ENCODE data around the gene IRS2.
A peak's percentile ranks its signal among the peaks of the same experiment; 100 is the strongest.

IRS2 gene

GRCh38 chr13:109728791-109729731 is 57.3 kb downstream of the IRS2 start:
- no peak for DNase-seq (ENCODE audit: low read depth)

GRCh38 chr13:109728061-109728460 is 58.3 kb downstream of the IRS2 start:
- DNase-seq (ENCODE audit: low read depth): no peak

GRCh38 chr13:109727251-109727650 is 59.1 kb downstream of the IRS2 start:
- no peak for DNase-seq (ENCODE audit: low read depth)

- DNase-seq (ENCODE audit: low read depth): no peak
Observed at GRCh38 chr13:109725995-109726637, 60.3 kb downstream of the IRS2 start.

GRCh38 chr13:109725297-109725696 is 61.1 kb downstream of the IRS2 start:
- DNase-seq (ENCODE audit: low read depth): no peak

GRCh38 chr13:109724603-109725002 is 61.8 kb downstream of the IRS2 start:
- DNase-seq (ENCODE audit: low read depth): no peak

GRCh38 chr13:109723046-109723445 is 63.3 kb downstream of the IRS2 start:
- DNase-seq (ENCODE audit: low read depth): no peak

GRCh38 chr13:109722068-109722467 is 64.3 kb downstream of the IRS2 start:
- no peak for DNase-seq (ENCODE audit: low read depth)

GRCh38 chr13:109720758-109721184 is 65.6 kb downstream of the IRS2 start:
- no peak for DNase-seq (ENCODE audit: low read depth)

- no peak for DNase-seq (ENCODE audit: low read depth)
Observed at GRCh38 chr13:109719962-109720646, 66.3 kb downstream of the IRS2 start.

- no peak for DNase-seq (ENCODE audit: low read depth)
Observed at GRCh38 chr13:109718726-109719125, 67.7 kb downstream of the IRS2 start.

GRCh38 chr13:109717686-109718085 is 68.7 kb downstream of the IRS2 start:
- no peak for DNase-seq (ENCODE audit: low read depth)

- DNase-seq (ENCODE audit: low read depth): peak; percentile 30
Observed at GRCh38 chr13:109715902-109716301, 70.5 kb downstream of the IRS2 start.

GRCh38 chr13:109713681-109714080 is 72.7 kb downstream of the IRS2 start:
- no peak for DNase-seq (ENCODE audit: low read depth)

- no peak for DNase-seq (ENCODE audit: low read depth)
Observed at GRCh38 chr13:109712124-109712722, 74.2 kb downstream of the IRS2 start.

GRCh38 chr13:109707742-109708617 is 78.4 kb downstream of the IRS2 start:
- DNase-seq (ENCODE audit: low read depth): no peak

GRCh38 chr13:109707044-109707741 is 79.2 kb downstream of the IRS2 start:
- DNase-seq (ENCODE audit: low read depth): no peak

- no peak for DNase-seq (ENCODE audit: low read depth)
Observed at GRCh38 chr13:109706015-109706715, 80.2 kb downstream of the IRS2 start.

GRCh38 chr13:109704771-109705635 is 81.4 kb downstream of the IRS2 start:
- no peak for DNase-seq (ENCODE audit: low read depth)

Data from GM04504 (cell line).